HCT116 (cell line): Measurements from ENCODE around the gene TICAM1. TPM values are rescaled to one million over a fixed set of nuclear protein-coding genes. Genes with fewer than 3 reads are reported as not detected.

Experiments used
- ATAC-seq: fragments of 200-7000 bp; cut with Tn5 transposase; 2 replicates; pipeline ENCODE4 v1.9.1; 2020; ENCODE audit warnings: mild to moderate bottlenecking, moderate library complexity
- BruUV-seq: library from RNA; stranded (reverse); fragments of 400-500 nt; replicated peaks from 2 replicates; lab custom pipeline; 2021; lab: Mats Ljungman, UMichigan
- CTCF ChIA-PET: fragments of 300-600 bp; sonication (Branson Sonifier 250); formaldehyde crosslinking; loops from one replicate; lab custom pipeline; 2021; ENCODE audit warnings: antibody characterized with exemption; lab: Charles Lee
- POLR2A ChIA-PET: fragments of 300-600, 350-600 bp; sonication (Branson Sonifier 250); formaldehyde crosslinking; loops from one replicate; lab custom pipeline; 2021; ENCODE audit warnings: antibody characterized with exemption; lab: Charles Lee
- RAD21 ChIA-PET, 2 experiments: fragments of 300-600 bp; sonication (Branson Sonifier 250); formaldehyde crosslinking; loops; one replicate each; lab custom pipeline; 2023; ENCODE audit warnings: low total read pairs in 2 of 2; ENCODE audit not compliant: uncharacterized antibody in 2 of 2, unreplicated experiment in 2 of 2, low non-redundant PET in 1 of 2; lab: Charles Lee
- DNase-seq: peaks from one replicate; pipeline ENCODE4 v3.0.0-alpha.2; 2010; ENCODE audit warnings: low read depth, low spot score
- H2AFZ ChIP-seq: fragments of 200-600 bp; shearing (Covaris generic), sonication (generic); 2 replicates; pipeline ENCODE4 v1.6.1; 2017; ENCODE audit warnings: low read depth, mixed run types, mixed read lengths, antibody characterized with exemption, low read length; ENCODE audit not compliant: poor library complexity, severe bottlenecking
- H3K27ac ChIP-seq: 2 replicates; pipeline ENCODE4 v1.5.1; 2012; ENCODE audit warnings: low read depth, low read length
- H3K27me3 ChIP-seq: fragments of 200-600 bp; sonication (generic); 2 replicates; pipeline ENCODE4 v1.6.1; 2016; ENCODE audit warnings: mixed run types, low read length, mixed read lengths; ENCODE audit not compliant: insufficient read depth
- H3K36me3 ChIP-seq, 2 experiments: fragments of 200-500 bp in 1 of 2; fragments of 200-600 bp in 1 of 2; sonication (Bioruptor generic) in 1 of 2; sonication (generic) in 1 of 2; 2 replicates each; pipeline versions ENCODE4 v1.5.1 to v1.6.1; 2014 to 2016; ENCODE audit warnings: low read length in 2 of 2, inconsistent platforms in 1 of 2, mixed read lengths in 1 of 2, mixed run types in 1 of 2; ENCODE audit not compliant: insufficient read depth in 2 of 2, control insufficient read depth in 1 of 2
- H3K4me1 ChIP-seq, 2 experiments: fragments of 200-600 bp in 1 of 2; sonication (generic) in 1 of 2; 2 replicates each; pipeline versions ENCODE4 v1.5.1 to v1.6.1; 2012 to 2017; ENCODE audit warnings: low read length in 2 of 2, inconsistent platforms in 1 of 2, mild to moderate bottlenecking in 1 of 2, mixed read lengths in 1 of 2, mixed run types in 1 of 2, moderate library complexity in 1 of 2; ENCODE audit not compliant: insufficient read depth in 2 of 2, control insufficient read depth in 1 of 2
- H3K4me2 ChIP-seq: fragments of 200-600 bp; sonication (generic); 2 replicates; pipeline ENCODE4 v1.6.1; 2017; ENCODE audit warnings: mixed run types, low read length, mixed read lengths
- H3K4me3 ChIP-seq, 2 experiments: fragments of 200-600 bp in 1 of 2; sonication (generic) in 1 of 2; replicated peaks in 1 of 2; 2 replicates each; pipeline ENCODE4 v1.5.1; 2011 to 2016; ENCODE audit warnings: low read length in 2 of 2, control low read depth in 1 of 2, low read depth in 1 of 2, mild to moderate bottlenecking in 1 of 2, mixed read lengths in 1 of 2, mixed run types in 1 of 2
- H3K79me2 ChIP-seq: fragments of 200-600 bp; sonication (generic); 2 replicates; pipeline ENCODE4 v1.6.1; 2017; ENCODE audit warnings: mild to moderate bottlenecking, mixed run types, low read length, moderate library complexity, mixed read lengths; ENCODE audit not compliant: insufficient read depth
- H3K9ac ChIP-seq: fragments of 200-600 bp; sonication (generic); 2 replicates; pipeline ENCODE4 v1.6.1; 2016; ENCODE audit warnings: low read length, mixed read lengths
- H3K9me2 ChIP-seq: fragments of 200-600 bp; sonication (generic), shearing (Covaris generic); 2 replicates; pipeline ENCODE4 v1.6.1; 2017; ENCODE audit warnings: mixed run types, mild to moderate bottlenecking, moderate library complexity; ENCODE audit not compliant: insufficient read depth
- H3K9me3 ChIP-seq, 2 experiments: fragments of 200-500 bp in 1 of 2; fragments of 200-600 bp in 1 of 2; sonication (Bioruptor generic) in 1 of 2; sonication (generic) in 1 of 2; 2 replicates each; pipeline ENCODE4 v1.6.1; 2014 to 2017; ENCODE audit warnings: low read length in 2 of 2, mixed read lengths in 2 of 2, inconsistent platforms in 1 of 2, low read depth in 1 of 2, mild to moderate bottlenecking in 1 of 2, mixed run types in 1 of 2, moderate library complexity in 1 of 2; ENCODE audit not compliant: control insufficient read depth in 1 of 2, insufficient read depth in 1 of 2
- H4K20me1 ChIP-seq: fragments of 200-600 bp; sonication (generic), shearing (Covaris generic); 2 replicates; pipeline ENCODE4 v1.6.1; 2017; ENCODE audit warnings: mixed run types, mild to moderate bottlenecking, moderate library complexity; ENCODE audit not compliant: insufficient read depth
- CBX3 ChIP-seq: IDR thresholded peaks from 2 replicates; pipeline ENCODE4 v1.6.1; 2012; ENCODE audit warnings: low read depth
- CEBPB ChIP-seq: IDR thresholded peaks from 2 replicates; pipeline ENCODE4 v1.6.1; 2012; ENCODE audit warnings: low read depth
- EGR1 ChIP-seq: IDR thresholded peaks from 2 replicates; pipeline ENCODE4 v1.6.1; 2012; ENCODE audit warnings: low read depth
- ELF1 ChIP-seq: IDR thresholded peaks from 2 replicates; pipeline ENCODE4 v1.6.1; 2012; ENCODE audit warnings: low read depth, borderline replicate concordance
- EZH2 ChIP-seq: fragments of 200-600 bp; sonication (generic); IDR thresholded peaks from 2 replicates; pipeline ENCODE4 v1.6.1; 2017; ENCODE audit warnings: antibody characterized with exemption, mixed run types
- FOSL1 ChIP-seq: IDR thresholded peaks from 2 replicates; pipeline ENCODE4 v1.6.1; 2012; ENCODE audit warnings: low read depth
- JUND ChIP-seq: IDR thresholded peaks from 2 replicates; pipeline ENCODE4 v1.6.1; 2012
- POLR2A ChIP-seq: IDR thresholded peaks from 2 replicates; pipeline ENCODE4 v1.7.0; 2011; ENCODE audit warnings: borderline replicate concordance; ENCODE audit not compliant: insufficient read depth, insufficient read length; ENCODE audit errors: extremely low read depth
- POLR2AphosphoS5 ChIP-seq: IDR thresholded peaks from 2 replicates; pipeline ENCODE4 v1.6.1; 2011; ENCODE audit warnings: mild to moderate bottlenecking, low read depth, low read length, moderate library complexity
- SIN3A ChIP-seq: IDR thresholded peaks from 2 replicates; pipeline ENCODE4 v1.6.1; 2012; ENCODE audit warnings: low read depth
- SP1 ChIP-seq: IDR thresholded peaks from 2 replicates; pipeline ENCODE4 v1.6.1; 2012; ENCODE audit warnings: low read depth
- SRF ChIP-seq: IDR thresholded peaks from 2 replicates; pipeline ENCODE4 v1.6.1; 2012; ENCODE audit warnings: low read depth
- TCF7L2 ChIP-seq: IDR thresholded peaks from 2 replicates; pipeline ENCODE4 v1.7.0; 2011; ENCODE audit warnings: borderline replicate concordance, inconsistent platforms; ENCODE audit not compliant: insufficient read depth, insufficient read length; ENCODE audit errors: extremely low read depth
- ZFX ChIP-seq: fragments of 450-650 bp; IDR thresholded peaks from 2 replicates; pipeline ENCODE4 v1.6.1; 2017
- ZNF274 ChIP-seq: fragments of 200-500 bp; sonication (Bioruptor generic); IDR thresholded peaks from 2 replicates; pipeline ENCODE4 v1.6.1; 2014; ENCODE audit warnings: mild to moderate bottlenecking, low read depth, low read length, inconsistent platforms
- intact Hi-C: fragments of 100-400 bp; cut with micrococcal nuclease; formaldehyde crosslinking; loops from 2 replicates; pipeline ENCODE4 v1.10.0; 2022
- total RNA-seq: library from RNA; stranded (reverse); gene quantifications from one replicate; pipeline ENCODE4 v1.2.1, GENCODE V29; 2021; ENCODE audit not compliant: unreplicated experiment
- TF ChIP-seq, protein P1 (sequence below): IDR thresholded peaks from 2 replicates; pipeline ENCODE4 v1.6.1; 2012
- TF ChIP-seq, protein P2 (sequence below): IDR thresholded peaks from 2 replicates; pipeline ENCODE4 v1.6.1; 2011; ENCODE audit warnings: mild to moderate bottlenecking, low read length, moderate library complexity; ENCODE audit not compliant: insufficient replicate concordance; ENCODE audit errors: extremely low read depth
- TF ChIP-seq, protein P3 (sequence below), 3 experiments: fragments of 200-600 bp in 1 of 3; sonication (generic) in 1 of 3; IDR thresholded peaks in 2 of 3; conservative IDR thresholded peaks in 1 of 3; 2 replicates each; pipeline ENCODE4 v1.5.1; 2012 to 2017; ENCODE audit warnings: low read depth in 2 of 3, low read length in 2 of 3, antibody characterized with exemption in 1 of 3, borderline replicate concordance in 1 of 3, control low read depth in 1 of 3, mild to moderate bottlenecking in 1 of 3, mixed read lengths in 1 of 3, mixed run types in 1 of 3, moderate library complexity in 1 of 3; ENCODE audit not compliant: insufficient read depth in 1 of 3

The TICAM1 gene
- total RNA-seq, 1 experiment from 2014 or later: 28.7 TPM

DNA sequence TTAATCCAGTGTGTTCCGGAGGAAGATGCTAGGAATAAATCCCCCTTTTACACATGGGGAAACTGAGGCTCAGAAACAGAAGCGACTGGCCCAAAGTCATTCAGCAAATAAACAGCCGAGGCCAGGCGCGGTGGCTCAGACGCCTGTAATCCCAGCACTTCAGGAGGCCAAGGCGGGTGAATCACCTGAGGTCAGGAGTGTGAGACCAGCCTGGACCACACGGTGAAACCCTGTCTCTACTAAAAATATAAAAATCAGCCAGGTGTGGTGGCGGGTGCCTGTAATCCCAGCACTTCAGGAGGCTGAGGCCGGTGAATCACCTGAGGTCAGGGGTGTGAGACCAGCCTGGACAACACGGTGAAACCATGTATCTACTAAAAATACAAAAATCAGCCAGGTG is 47.5 kb upstream of the TICAM1 start:
- H3K9me3 ChIP-seq: no peaks in the 10 kb centered on the region
- ATAC-seq (peak; percentile 78), DNase-seq (no peak)
- no peak overlapping the region for H3K4me3 ChIP-seq
- no peak overlapping the region for H3K27ac ChIP-seq
- peak overlapping the region; percentile 33 for H3K4me2 ChIP-seq
- CTCF ChIA-PET: no interaction called here
- no TSS peak for BruUV-seq
- H3K4me1 ChIP-seq: peaks cover 8 to 11% of the 10 kb centered on the region in 2 experiments; a peak in 3 of 4 replicates
- H3K79me2 ChIP-seq: no peaks in the 10 kb centered on the region
- TF ChIP-seq TCF7L2 (no peak), POLR2A (no peak), ZFX (no peak)
- no peaks in the 10 kb centered on the region for H3K36me3 ChIP-seq
- intact Hi-C loops: no loop called here
- H2AFZ ChIP-seq: no peak overlapping the region
- no peaks in the 10 kb centered on the region for H3K9me2 ChIP-seq
- RAD21 ChIA-PET: no interaction called here
- POLR2A ChIA-PET: no interaction called here
- H3K9ac ChIP-seq: no peak overlapping the region
- H3K27me3 ChIP-seq: no peaks in the 10 kb centered on the region
- H4K20me1 ChIP-seq: no peaks in the 10 kb centered on the region

DNA sequence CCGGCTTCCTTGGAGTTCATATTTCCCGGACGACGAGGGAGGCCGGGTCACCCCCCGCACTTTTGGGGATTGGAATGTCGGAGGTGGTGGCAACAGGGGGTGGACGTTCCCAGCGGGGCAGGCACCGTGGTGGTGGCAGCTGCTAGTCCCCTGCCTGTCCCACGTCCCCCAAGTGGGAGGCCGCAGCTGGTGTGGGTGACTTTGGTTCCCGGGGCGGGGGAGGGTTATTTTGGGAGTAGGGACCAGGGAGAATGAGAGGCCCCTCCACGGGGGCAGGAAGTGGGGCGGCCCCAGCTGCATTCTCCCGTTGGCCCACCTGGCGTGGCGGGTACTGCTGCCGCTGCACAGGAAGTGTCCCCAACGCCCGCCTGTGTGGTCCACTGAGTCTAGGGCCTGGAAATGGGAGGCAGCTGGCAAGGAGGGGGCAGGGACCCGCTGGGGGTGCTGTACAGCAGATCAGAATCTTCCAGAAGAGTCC is 47.0 kb upstream of the TICAM1 start:
- 0 out of 2 replicates have a peak, but pooled peaks have one; percentile 18 for ATAC-seq

More for the DNA sequence above, 47.0 kb upstream of the TICAM1 start:
- Histone ChIP-seq H3K27ac (no peak overlapping the region; the same call in 1 of the 2 replicates), H3K79me2 (no peaks in the 10 kb centered on the region), H3K9me3 (no peaks in the 10 kb centered on the region), H3K9ac (no peak overlapping the region), H2AFZ (no peak overlapping the region), H3K4me2 (peak overlapping the region; percentile 33), H3K4me3 (no peak overlapping the region), H3K36me3 (no peaks in the 10 kb centered on the region), H4K20me1 (no peaks in the 10 kb centered on the region), H3K9me2 (no peaks in the 10 kb centered on the region), H3K27me3 (no peaks in the 10 kb centered on the region), H3K4me1 (peaks cover 8 to 11% of the 10 kb centered on the region in 2 experiments; a peak in 3 of 4 replicates)
- no TSS peak for BruUV-seq
- no peak for DNase-seq
- RAD21 ChIA-PET: no interaction called here
- intact Hi-C loops: no loop called here
- TF ChIP-seq TCF7L2: no peak
- TF ChIP-seq POLR2A: no peak
- no peak for TF ChIP-seq ZNF274
- TF ChIP-seq, protein P1, sequence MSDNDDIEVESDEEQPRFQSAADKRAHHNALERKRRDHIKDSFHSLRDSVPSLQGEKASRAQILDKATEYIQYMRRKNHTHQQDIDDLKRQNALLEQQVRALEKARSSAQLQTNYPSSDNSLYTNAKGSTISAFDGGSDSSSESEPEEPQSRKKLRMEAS: no peak
- TF ChIP-seq, protein P2, sequence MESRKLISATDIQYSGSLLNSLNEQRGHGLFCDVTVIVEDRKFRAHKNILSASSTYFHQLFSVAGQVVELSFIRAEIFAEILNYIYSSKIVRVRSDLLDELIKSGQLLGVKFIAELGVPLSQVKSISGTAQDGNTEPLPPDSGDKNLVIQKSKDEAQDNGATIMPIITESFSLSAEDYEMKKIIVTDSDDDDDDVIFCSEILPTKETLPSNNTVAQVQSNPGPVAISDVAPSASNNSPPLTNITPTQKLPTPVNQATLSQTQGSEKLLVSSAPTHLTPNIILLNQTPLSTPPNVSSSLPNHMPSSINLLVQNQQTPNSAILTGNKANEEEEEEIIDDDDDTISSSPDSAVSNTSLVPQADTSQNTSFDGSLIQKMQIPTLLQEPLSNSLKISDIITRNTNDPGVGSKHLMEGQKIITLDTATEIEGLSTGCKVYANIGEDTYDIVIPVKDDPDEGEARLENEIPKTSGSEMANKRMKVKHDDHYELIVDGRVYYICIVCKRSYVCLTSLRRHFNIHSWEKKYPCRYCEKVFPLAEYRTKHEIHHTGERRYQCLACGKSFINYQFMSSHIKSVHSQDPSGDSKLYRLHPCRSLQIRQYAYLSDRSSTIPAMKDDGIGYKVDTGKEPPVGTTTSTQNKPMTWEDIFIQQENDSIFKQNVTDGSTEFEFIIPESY: no peak
- TF ChIP-seq POLR2AphosphoS5: no peak
- no peak for TF ChIP-seq JUND
- TF ChIP-seq SRF: no peak
- TF ChIP-seq SIN3A: no peak
- no peak for TF ChIP-seq CEBPB
- TF ChIP-seq EGR1: no peak
- TF ChIP-seq ELF1: no peak
- no peak for TF ChIP-seq FOSL1
- no peak for TF ChIP-seq SP1
- TF ChIP-seq, protein P3, sequence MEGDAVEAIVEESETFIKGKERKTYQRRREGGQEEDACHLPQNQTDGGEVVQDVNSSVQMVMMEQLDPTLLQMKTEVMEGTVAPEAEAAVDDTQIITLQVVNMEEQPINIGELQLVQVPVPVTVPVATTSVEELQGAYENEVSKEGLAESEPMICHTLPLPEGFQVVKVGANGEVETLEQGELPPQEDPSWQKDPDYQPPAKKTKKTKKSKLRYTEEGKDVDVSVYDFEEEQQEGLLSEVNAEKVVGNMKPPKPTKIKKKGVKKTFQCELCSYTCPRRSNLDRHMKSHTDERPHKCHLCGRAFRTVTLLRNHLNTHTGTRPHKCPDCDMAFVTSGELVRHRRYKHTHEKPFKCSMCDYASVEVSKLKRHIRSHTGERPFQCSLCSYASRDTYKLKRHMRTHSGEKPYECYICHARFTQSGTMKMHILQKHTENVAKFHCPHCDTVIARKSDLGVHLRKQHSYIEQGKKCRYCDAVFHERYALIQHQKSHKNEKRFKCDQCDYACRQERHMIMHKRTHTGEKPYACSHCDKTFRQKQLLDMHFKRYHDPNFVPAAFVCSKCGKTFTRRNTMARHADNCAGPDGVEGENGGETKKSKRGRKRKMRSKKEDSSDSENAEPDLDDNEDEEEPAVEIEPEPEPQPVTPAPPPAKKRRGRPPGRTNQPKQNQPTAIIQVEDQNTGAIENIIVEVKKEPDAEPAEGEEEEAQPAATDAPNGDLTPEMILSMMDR (IDR thresholded peaks at IDR 0.05 in 2 of 3, conservative IDR thresholded peaks at IDR 0.05 in 1 of 3; ENCODE audit: borderline replicate concordance in 1 of 3, insufficient read depth in 1 of 3, low read depth in 2 of 3, low read length in 2 of 3): no peak
- no peak for TF ChIP-seq EZH2
- no peak for TF ChIP-seq ZFX
- no peak for TF ChIP-seq CBX3
- CTCF ChIA-PET: no interaction called here
- POLR2A ChIA-PET: no interaction called here
